Fibroblast of the aortic adventitia (primary cell): ENCODE measurements around the gene TRAF1. TPM values are rescaled to one million over a fixed set of nuclear protein-coding genes. Genes with fewer than 3 reads are reported as not detected.
A peak's percentile ranks its signal among the peaks of the same experiment; 100 is the strongest.

Experiments used
- DNase-seq: peaks from one replicate; pipeline ENCODE4 v3.0.0-alpha.2; 2010; ENCODE audit warnings: low read depth
- H3K4me3 ChIP-seq: 2 replicates; pipeline ENCODE4 v1.5.1; 2011; ENCODE audit warnings: low read depth, mild to moderate bottlenecking, control low read depth, low read length, moderate library complexity
- total RNA-seq: library from RNA; depleted of rRNA; stranded (reverse); fragments of >200 nt; gene quantifications from 2 replicates; pipeline ENCODE4 v1.2.3, GENCODE V29; 2012; ENCODE audit warnings: low replicate concordance
- TF ChIP-seq, protein P1 (sequence below): IDR thresholded peaks from 2 replicates; pipeline ENCODE4 v1.5.1; 2011; ENCODE audit warnings: mild to moderate bottlenecking, low read length, control low read depth, inconsistent platforms; ENCODE audit not compliant: insufficient read depth

TRAF1 gene
- total RNA-seq, 1 donor: 8.5 TPM

DNA sequence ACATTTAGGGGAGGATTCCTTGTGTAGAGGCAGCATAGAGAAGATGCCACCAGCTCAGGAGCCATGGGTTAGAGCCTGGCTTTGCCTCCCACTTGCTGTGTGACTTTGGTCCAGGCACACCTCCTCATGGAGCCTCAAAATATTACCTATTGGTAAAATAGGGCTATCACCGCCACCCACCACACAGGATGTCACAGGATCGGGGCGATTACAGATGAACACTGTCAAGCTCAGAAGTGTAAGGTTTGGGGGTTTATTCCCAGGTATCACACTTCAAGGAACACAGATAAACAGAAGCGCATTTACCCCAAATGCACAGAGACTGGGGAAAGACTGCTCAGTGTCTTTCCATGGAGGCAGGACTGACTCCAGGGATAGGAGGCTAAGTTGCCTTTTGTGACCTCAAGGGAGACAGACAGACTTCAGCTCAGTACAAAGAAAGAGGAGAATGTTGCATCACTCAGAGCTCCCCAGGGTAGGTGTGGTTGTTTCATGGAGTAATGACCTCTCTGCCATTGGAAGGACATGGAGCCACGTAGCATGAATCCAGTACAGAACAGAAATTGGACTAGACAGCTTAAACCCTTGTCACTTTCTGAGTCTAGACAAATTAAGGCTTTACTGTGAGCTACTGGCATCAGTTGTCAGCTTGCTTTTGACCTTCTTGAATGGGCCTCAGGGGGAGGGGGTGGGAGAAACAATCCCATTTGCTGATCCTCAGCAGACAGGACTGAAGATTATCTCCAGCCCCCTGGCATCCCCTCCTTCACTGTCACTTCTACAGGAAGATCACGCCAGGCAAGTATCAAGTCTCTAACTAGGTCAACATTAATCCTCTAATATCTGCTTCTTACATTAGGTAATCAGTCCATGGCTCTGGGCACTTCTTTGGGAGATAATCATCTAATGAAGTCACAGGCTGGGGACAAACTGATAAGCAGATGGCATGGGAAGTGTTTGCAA is 6.5 kb downstream of the TRAF1 start:
- no peak overlapping the region for H3K4me3 ChIP-seq
- TF ChIP-seq, protein P1, sequence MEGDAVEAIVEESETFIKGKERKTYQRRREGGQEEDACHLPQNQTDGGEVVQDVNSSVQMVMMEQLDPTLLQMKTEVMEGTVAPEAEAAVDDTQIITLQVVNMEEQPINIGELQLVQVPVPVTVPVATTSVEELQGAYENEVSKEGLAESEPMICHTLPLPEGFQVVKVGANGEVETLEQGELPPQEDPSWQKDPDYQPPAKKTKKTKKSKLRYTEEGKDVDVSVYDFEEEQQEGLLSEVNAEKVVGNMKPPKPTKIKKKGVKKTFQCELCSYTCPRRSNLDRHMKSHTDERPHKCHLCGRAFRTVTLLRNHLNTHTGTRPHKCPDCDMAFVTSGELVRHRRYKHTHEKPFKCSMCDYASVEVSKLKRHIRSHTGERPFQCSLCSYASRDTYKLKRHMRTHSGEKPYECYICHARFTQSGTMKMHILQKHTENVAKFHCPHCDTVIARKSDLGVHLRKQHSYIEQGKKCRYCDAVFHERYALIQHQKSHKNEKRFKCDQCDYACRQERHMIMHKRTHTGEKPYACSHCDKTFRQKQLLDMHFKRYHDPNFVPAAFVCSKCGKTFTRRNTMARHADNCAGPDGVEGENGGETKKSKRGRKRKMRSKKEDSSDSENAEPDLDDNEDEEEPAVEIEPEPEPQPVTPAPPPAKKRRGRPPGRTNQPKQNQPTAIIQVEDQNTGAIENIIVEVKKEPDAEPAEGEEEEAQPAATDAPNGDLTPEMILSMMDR: no peak
- no peak for DNase-seq

- no peak overlapping the region for H3K4me3 ChIP-seq
- no peak for DNase-seq
- TF ChIP-seq, protein P1: no peak
Observed at GRCh38 chr9:120918931-120919842, 7.4 kb downstream of the TRAF1 start.

DNA sequence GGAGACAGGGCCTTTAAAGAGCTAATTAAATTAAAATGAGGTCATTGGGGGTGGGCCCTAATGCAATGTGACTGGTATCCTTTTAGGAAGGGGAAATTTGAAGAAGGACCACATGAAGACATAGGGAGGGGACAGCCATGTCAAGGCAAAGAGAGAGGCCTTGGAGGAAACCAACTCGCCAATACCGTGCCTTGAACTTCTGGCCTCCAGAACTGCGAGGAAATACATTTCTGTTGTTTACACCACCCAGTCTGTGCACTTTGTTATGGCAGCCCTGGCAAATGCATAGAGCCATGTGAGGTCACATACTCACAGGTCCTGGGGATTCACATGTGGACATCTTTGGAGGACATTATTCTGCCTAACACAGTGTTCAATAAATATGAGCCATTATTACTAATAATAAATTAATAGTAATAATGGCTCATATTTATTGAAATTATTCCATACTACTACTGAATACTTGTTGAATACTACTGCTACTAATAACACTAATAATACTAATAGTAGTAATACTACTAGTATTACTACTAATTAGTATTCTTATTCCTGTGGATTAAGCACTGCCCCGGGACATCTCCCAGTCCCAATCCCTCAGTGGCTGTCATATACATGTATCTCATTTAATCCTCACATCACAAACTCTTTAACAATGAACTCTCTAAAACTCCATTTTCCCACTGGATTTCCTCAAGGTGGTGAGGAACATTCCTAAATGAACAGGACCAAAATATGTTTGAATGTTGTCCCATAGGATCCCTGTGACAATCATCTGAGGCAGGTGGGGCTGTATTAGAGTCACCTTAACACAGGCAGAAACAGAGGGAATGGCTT is 8.4 kb downstream of the TRAF1 start:
- no peak overlapping the region for H3K4me3 ChIP-seq
- TF ChIP-seq, protein P1: no peak
- DNase-seq: no peak

- DNase-seq: no peak
- no peak overlapping the region for H3K4me3 ChIP-seq
- TF ChIP-seq, protein P1: no peak
Observed at GRCh38 chr9:120916991-120917880, 9.4 kb downstream of the TRAF1 start.

DNA sequence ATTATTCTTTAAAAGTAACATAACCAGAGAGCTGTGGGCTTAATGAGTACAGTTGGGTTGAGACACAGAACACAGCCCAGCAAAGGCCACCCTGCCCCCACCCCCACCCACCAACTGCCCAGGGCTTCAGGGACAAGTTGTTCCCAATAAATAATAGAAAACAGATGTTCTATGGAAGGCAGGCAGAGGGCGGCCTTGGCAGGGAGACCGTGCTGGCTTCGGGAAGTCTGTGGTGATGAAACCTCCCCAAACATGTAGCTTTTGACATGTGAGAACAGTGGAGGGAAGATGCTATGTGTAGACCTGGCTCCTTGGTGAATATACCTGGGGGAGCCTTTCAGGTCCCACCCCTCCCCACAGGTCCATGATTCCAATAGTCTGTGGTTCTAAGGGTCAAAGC is 10.0 kb downstream of the TRAF1 start:
- no peak overlapping the region for H3K4me3 ChIP-seq
- DNase-seq: peak; percentile 84
- TF ChIP-seq, protein P1: peak; percentile 28
